Activated CD8-positive, alpha-beta T cell treated with anti-CD3 and anti-CD28 coated beads, Interleukin-2, amount 10 ng/mL, durations not matched to agents 7 days and 5 days (primary cell): Measurements from ENCODE around the gene TBX19. TPM values are rescaled to one million over a fixed set of nuclear protein-coding genes. Genes with fewer than 3 reads are reported as not detected.

ENCODE experiments used
- ATAC-seq: fragments of 150-1000 bp; cut with Tn5 transposase; one replicate; pipeline ENCODE4 v1.10.0; 2021; ENCODE audit warnings: moderate library complexity
- CTCF ChIA-PET: fragments of 350-600 bp; sonication (Branson Sonifier 250); formaldehyde crosslinking; loops from one replicate; lab custom pipeline; 2021; ENCODE audit warnings: antibody characterized with exemption; lab: Charles Lee
- POLR2A ChIA-PET: fragments of 350-600 bp; sonication (Branson Sonifier 250); formaldehyde crosslinking; loops from one replicate; lab custom pipeline; 2021; ENCODE audit warnings: antibody characterized with exemption; lab: Charles Lee
- DNase-seq: peaks from one replicate; pipeline ENCODE4 v3.0.0-alpha.2; 2020
- H3K27ac Mint-ChIP-seq: one replicate; pipeline ENCODE4 v1.8.0; 2021; ENCODE audit warnings: mild to moderate bottlenecking, mixed read lengths
- H3K27me3 Mint-ChIP-seq: one replicate; pipeline ENCODE4 v1.8.0; 2021; ENCODE audit warnings: low read depth, mixed read lengths
- H3K36me3 Mint-ChIP-seq: one replicate; pipeline ENCODE4 v1.8.0; 2021; ENCODE audit warnings: low read depth, mixed read lengths
- H3K4me1 Mint-ChIP-seq: one replicate; pipeline ENCODE4 v1.8.0; 2021; ENCODE audit warnings: low read depth, mixed read lengths
- H3K4me3 Mint-ChIP-seq: one replicate; pipeline ENCODE4 v1.8.0; 2021; ENCODE audit warnings: mild to moderate bottlenecking, mixed read lengths
- H3K9me3 Mint-ChIP-seq: one replicate; pipeline ENCODE4 v1.8.0; 2022; ENCODE audit warnings: mixed read lengths; ENCODE audit not compliant: insufficient read depth
- total RNA-seq, 2 experiments: library from RNA; stranded (reverse); gene quantifications; one replicate each; pipeline ENCODE4 v1.2.3, GENCODE V29; 2021

TBX19 gene
- total RNA-seq, 2 experiments from 2014 or later, result 1.4 to 2.1 TPM

DNA sequence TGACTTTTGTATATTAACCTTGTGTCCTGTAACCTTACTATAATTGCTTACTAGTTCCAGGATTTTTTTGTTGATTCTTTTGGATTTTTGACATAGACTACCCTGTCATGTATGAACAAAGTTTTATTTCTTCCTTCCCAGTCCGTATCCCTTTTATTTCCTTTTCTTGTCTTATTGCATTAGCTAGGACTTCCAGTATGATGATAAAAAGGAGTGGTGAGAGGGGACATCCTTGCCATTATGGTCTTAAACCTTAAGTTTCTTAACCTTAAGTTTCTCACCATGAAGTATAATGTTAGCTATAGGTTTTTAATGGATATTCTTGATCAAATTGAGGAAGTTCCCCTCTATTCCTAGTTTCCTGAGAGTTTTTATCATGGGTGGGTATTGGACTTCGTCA is 24.5 kb upstream of the TBX19 start:
- no peak for ATAC-seq
- DNase-seq, result no peak
- H3K27ac Mint-ChIP-seq, result no peak overlapping the region
- H3K4me1 Mint-ChIP-seq, result peaks cover 2% of the 10 kb centered on the region
- no peaks in the 10 kb centered on the region for H3K27me3 Mint-ChIP-seq
- peaks cover 20% of the 10 kb centered on the region for H3K9me3 Mint-ChIP-seq
- peaks cover 62% of the 10 kb centered on the region for H3K36me3 Mint-ChIP-seq
- POLR2A ChIA-PET, result no interaction called here
- CTCF ChIA-PET, result interaction anchor here (3.6 kb wide), 1 partner anchor 21 kb away, joined by 18 read pairs; no protein-coding TSS in a partner anchor
- no peak overlapping the region for H3K4me3 Mint-ChIP-seq

DNA sequence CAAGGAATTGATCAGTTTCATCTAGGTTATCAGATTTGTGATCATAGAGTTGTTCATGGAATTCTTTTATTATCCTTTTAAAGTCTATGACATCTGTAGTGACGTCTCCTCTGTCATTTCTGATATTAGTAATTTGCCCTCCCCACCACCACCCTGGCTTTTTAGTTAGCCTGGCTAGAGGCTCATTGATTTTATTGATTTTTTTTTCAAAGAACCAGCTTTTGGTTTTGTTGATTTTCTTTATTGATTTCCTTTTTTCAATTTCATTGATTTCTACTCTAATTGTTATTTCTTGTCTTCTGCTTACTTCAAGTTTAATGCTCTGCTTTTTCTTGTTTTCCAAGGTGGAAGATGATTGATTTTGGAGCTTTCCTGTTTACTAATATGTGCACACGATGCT is 23.3 kb upstream of the TBX19 start:
- peaks cover 9% of the 10 kb centered on the region for H3K4me1 Mint-ChIP-seq
- H3K27ac Mint-ChIP-seq, result no peak overlapping the region
- peaks cover 20% of the 10 kb centered on the region for H3K9me3 Mint-ChIP-seq
- CTCF ChIA-PET, result no interaction called here
- no peaks in the 10 kb centered on the region for H3K27me3 Mint-ChIP-seq
- POLR2A ChIA-PET, result no interaction called here
- no peak overlapping the region for H3K4me3 Mint-ChIP-seq
- ATAC-seq, result no peak
- peaks cover 54% of the 10 kb centered on the region for H3K36me3 Mint-ChIP-seq
- no peak for DNase-seq

DNA sequence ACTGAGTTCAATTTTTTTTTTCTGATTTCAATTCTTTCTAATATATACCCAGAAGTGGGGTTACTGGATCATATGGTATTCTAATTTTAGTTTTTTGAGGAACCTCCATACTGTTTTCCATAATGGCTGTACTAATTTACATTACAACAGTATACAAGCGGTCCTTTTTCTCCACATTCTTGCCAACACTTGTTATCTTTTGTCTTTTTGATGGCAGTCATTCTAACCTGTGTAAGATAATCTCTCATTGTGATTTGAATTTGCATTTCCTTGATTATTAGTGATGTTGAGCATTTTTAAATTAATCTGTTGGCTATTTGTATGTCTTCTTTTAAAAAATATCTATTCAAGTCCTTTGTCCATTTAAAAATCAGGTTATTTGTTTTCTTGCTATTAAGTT is 21.1 kb upstream of the TBX19 start:
- CTCF ChIA-PET, result no interaction called here
- ATAC-seq (no peak), DNase-seq (no peak)
- Mint-ChIP-seq H3K4me3 (no peak overlapping the region), H3K9me3 (peaks cover 20% of the 10 kb centered on the region), H3K36me3 (peaks cover 43% of the 10 kb centered on the region), H3K4me1 (peaks cover 9% of the 10 kb centered on the region), H3K27ac (no peak overlapping the region), H3K27me3 (no peaks in the 10 kb centered on the region)
- POLR2A ChIA-PET, result interaction anchor here (0.6 kb wide), 1 partner anchor 96 kb away, joined by 4 read pairs; no protein-coding TSS in a partner anchor

DNA sequence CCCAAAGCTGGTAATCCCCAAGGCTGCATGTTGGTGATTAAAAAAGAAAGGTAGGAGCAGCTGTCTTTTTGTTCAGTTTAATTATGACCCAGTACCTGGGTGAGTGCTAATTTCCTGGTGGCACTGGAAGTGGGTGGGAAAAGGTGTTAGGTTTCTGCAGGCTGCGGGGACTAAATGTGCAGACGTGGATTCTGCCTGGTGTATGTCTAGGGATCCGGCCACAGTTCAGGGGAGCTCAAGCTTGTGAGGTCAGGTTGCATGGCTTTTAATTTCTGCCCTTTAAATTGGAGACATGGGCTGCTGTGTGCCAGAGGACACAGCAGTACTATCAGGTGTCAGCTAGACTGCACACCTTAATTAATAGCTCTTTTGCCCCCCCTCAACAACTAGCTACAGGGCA is 20.3 kb upstream of the TBX19 start:
- Mint-ChIP-seq H3K36me3 (peaks cover 35% of the 10 kb centered on the region), H3K9me3 (peaks cover 20% of the 10 kb centered on the region), H3K27ac (no peak overlapping the region), H3K4me1 (peaks cover 9% of the 10 kb centered on the region), H3K4me3 (no peak overlapping the region), H3K27me3 (no peaks in the 10 kb centered on the region)
- ChIA-PET POLR2A (no interaction called here), CTCF (interaction anchor here (1.1 kb wide), 1 partner anchor 25 kb away, joined by 3 read pairs; no protein-coding TSS in a partner anchor)
- DNase-seq (no peak), ATAC-seq (no peak)

DNA sequence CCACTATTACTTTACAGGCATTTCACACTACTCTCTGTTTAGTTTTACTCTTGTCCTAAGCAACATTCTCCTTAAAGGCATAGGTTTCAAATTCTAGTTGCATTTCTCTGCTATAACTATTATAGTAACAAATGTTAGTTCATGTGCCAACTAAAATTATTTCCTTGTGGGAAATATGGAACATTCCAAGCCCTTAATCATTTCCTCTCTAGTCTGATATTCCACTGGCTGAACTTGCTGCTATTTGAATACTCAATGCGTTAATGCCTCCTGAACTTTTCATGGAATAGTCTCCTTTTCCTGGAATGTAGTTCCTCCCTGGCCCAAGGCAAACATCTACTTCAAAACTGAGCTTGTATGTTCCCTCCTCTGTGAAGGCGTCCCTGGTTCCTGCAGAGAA is 19.3 kb upstream of the TBX19 start:
- no peak overlapping the region for H3K4me3 Mint-ChIP-seq
- ChIA-PET POLR2A (interaction anchor here (1.2 kb wide), 1 partner anchor 35 kb away, joined by 3 read pairs; the partner anchor contains the start of gene SFT2D2), CTCF (interaction anchor here (0.8 kb wide), 1 partner anchor 9 kb away, joined by 3 read pairs; no protein-coding TSS in a partner anchor)
- H3K9me3 Mint-ChIP-seq, result peaks cover 13% of the 10 kb centered on the region
- DNase-seq, result no peak
- peaks cover 9% of the 10 kb centered on the region for H3K4me1 Mint-ChIP-seq
- H3K36me3 Mint-ChIP-seq, result peaks cover 28% of the 10 kb centered on the region
- no peak for ATAC-seq
- H3K27ac Mint-ChIP-seq, result no peak overlapping the region
- H3K27me3 Mint-ChIP-seq, result no peaks in the 10 kb centered on the region

DNA sequence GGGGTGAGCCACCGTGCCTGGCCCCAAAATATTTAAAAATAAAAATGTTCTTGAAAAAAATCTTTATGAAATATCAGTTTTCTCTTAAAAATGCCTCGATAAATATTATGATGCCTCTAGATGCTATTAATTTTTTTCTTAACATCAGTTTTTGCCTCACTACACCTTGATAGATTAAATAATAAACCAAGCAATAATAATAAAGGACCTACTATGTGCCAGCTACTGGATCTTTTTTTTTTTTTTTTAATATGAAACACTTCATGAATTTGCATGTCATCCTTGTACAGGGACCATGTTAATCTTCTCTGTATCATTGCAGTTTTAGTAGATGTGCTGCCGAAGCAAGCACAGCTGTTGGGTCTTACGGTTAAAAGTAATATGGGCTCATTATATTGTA is 17.5 kb upstream of the TBX19 start:
- Mint-ChIP-seq H3K4me1 (peaks cover 9% of the 10 kb centered on the region), H3K36me3 (peaks cover 13% of the 10 kb centered on the region), H3K27me3 (no peaks in the 10 kb centered on the region), H3K9me3 (no peaks in the 10 kb centered on the region), H3K27ac (no peak overlapping the region), H3K4me3 (no peak overlapping the region)
- ATAC-seq (no peak), DNase-seq (no peak)
- ChIA-PET CTCF (interaction anchor here (0.7 to 1.6 kb wide), 3 partner anchors 11 to 80 kb away, joined by 3 to 7 read pairs (median 4); no protein-coding TSS in a partner anchor), POLR2A (interaction anchor here (0.7 kb wide), 1 partner anchor 1063 kb away, joined by 4 read pairs; no protein-coding TSS in a partner anchor)

DNA sequence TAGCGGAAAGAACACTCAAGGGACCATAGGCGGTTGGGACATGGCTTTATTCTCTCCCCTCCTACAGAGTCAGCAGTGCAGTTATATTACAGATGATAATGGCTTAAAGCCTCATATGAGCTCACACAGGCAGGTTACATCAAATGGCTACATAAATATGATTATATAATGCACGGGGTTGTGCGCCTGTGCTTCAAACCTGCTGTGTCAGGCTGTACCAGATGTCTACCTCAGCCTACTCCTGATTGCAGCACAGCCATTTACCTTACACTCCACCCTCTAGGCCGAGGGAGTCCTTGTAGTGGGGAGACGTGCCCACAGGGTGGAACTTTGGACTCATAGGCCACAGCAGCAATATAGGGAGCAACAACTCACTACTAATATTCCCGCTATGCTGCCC is 16.4 kb upstream of the TBX19 start:
- POLR2A ChIA-PET, result no interaction called here
- CTCF ChIA-PET, result no interaction called here
- Mint-ChIP-seq H3K4me1 (peaks cover 9% of the 10 kb centered on the region), H3K36me3 (peaks cover 8% of the 10 kb centered on the region), H3K4me3 (no peak overlapping the region), H3K27me3 (no peaks in the 10 kb centered on the region), H3K27ac (no peak overlapping the region), H3K9me3 (no peaks in the 10 kb centered on the region)
- ATAC-seq (no peak), DNase-seq (no peak)

DNA sequence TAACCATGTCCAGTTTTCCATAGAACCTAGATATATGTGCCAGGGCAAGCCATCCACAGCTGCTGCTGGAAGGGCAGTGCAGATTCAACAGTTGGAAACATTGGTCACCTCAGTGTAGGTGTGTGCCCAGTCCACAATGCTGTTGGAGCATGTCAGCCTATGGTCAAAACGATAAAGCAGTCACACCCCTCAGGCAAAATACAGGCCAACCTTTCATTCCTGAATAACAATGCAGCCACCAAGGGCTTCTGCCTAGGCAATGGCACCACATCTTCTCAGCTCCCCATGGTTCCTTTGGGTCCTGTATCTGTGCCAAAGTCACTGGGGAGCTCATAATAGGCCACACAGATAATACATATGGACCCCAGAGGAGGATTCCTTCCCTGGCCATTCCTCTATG is 15.1 kb upstream of the TBX19 start:
- Mint-ChIP-seq H3K27ac (no peak overlapping the region), H3K9me3 (no peaks in the 10 kb centered on the region), H3K4me3 (no peak overlapping the region), H3K4me1 (peaks cover 9% of the 10 kb centered on the region), H3K27me3 (no peaks in the 10 kb centered on the region), H3K36me3 (peaks cover 4% of the 10 kb centered on the region)
- ChIA-PET POLR2A (no interaction called here), CTCF (interaction anchor here (0.9 kb wide), 1 partner anchor 30 kb away, joined by 3 read pairs; no protein-coding TSS in a partner anchor)
- ATAC-seq (no peak), DNase-seq (no peak)

DNA sequence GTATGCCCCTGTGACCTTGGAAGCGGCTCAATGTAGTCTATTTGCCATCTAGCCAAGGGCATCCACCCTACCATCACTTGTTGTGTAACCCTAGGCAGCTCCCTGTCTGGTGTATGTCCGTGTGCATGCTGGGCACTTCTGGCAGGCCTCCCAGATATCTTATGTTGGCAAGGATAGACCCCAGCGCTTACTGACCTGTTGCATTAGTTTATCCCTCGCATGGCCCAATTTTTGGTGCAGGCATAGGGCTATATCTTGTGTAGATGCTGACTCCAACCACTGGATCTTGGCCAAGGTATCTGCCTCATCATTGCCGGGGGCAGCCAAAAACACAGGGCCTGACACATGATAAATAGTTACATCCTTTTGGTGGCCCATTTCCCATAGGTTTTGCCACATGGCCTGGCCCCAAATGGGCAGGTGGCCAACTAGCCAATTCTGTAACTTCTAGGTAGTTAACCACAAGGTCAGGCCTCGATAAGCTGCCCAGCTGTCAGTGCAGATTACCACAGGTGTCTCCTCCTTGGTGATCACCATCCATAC is 14.0 kb upstream of the TBX19 start:
- Mint-ChIP-seq H3K4me1 (peaks cover under 1% of the 10 kb centered on the region), H3K27me3 (no peaks in the 10 kb centered on the region), H3K9me3 (no peaks in the 10 kb centered on the region), H3K4me3 (no peak overlapping the region), H3K36me3 (peaks cover 4% of the 10 kb centered on the region), H3K27ac (no peak overlapping the region)
- CTCF ChIA-PET, result no interaction called here
- POLR2A ChIA-PET, result no interaction called here
- ATAC-seq, result no peak
- no peak for DNase-seq

DNA sequence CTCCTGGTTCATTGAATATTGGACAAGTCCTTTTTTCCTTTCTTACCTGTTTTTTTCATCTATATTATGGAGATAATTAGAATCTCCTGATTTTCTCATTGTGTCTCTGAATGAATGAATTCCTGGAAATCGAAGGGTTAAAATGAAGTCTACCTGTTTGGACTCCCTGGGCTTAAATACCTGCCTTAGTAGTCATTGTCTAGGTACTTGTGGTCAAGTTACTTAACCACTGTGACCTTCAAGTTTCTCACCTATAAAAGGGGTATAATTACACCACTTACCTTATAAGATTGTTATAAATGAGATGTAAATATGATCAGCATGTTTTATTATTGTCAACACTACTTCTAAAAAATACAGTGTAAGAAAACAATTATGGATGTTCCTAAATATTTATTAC is 9.0 kb upstream of the TBX19 start:
- Mint-ChIP-seq H3K4me3 (no peak overlapping the region), H3K9me3 (peaks cover 4% of the 10 kb centered on the region), H3K36me3 (no peaks in the 10 kb centered on the region), H3K27me3 (peaks cover 2% of the 10 kb centered on the region), H3K4me1 (peaks cover 3% of the 10 kb centered on the region), H3K27ac (no peak overlapping the region)
- ChIA-PET POLR2A (no interaction called here), CTCF (no interaction called here)
- ATAC-seq (no peak), DNase-seq (no peak)

DNA sequence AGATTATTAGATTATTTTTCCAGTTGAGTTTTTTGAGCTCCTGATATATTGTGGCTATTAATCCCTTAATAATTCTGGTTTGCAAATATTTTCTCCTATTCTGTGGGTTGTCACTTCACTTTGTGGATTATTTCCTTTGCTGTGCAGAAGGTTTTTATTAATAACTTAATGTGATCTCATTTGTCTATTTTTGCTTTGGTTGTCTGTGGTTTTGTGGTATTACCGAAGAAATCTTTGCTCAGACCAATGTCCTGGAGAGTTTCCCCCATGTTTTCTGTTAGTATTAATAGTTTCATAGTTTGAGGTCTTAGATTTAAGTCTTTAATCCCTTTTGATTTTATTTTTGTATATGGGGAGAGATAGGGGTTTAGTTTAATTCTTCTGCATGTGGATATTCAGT is 7.1 kb upstream of the TBX19 start:
- Mint-ChIP-seq H3K4me1 (peaks cover 3% of the 10 kb centered on the region), H3K27me3 (peaks cover 2% of the 10 kb centered on the region), H3K4me3 (no peak overlapping the region), H3K9me3 (peaks cover 4% of the 10 kb centered on the region), H3K36me3 (no peaks in the 10 kb centered on the region), H3K27ac (no peak overlapping the region)
- ChIA-PET POLR2A (no interaction called here), CTCF (interaction anchor here (0.7 to 1.5 kb wide), 3 partner anchors 13 to 48 kb away, joined by 3 read pairs; no protein-coding TSS in a partner anchor)
- ATAC-seq, result no peak
- no peak for DNase-seq

DNA sequence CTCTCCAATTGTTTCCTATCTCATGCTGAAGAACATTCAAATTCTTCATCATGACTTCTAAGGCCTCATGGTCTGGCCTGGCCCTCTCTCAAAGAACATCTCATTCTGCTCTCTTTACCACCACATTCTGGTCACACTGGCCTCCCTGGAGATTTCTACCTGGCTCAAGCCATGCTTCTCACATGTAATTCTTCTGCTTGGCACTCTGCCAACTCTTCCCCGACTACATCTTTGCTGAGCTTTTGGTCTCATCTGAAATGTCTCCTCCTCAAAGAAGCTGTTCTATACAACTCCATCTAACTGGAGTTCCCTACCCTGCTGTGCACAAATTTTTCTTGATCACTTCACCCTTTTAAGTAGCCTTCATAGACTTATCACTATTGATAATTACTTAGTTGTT is 1.4 kb upstream of the TBX19 start:
- ChIA-PET CTCF (no interaction called here), POLR2A (no interaction called here)
- ATAC-seq (no peak), DNase-seq (no peak)
- Mint-ChIP-seq H3K4me3 (no peak overlapping the region), H3K36me3 (no peaks in the 10 kb centered on the region), H3K27ac (no peak overlapping the region), H3K4me1 (no peaks in the 10 kb centered on the region), H3K9me3 (peaks cover 4% of the 10 kb centered on the region), H3K27me3 (peaks cover 2% of the 10 kb centered on the region)
